K562 (cell line): Measurements from ENCODE around the gene COMMD4.

Source experiments
- CREB3 ChIP-seq: fragments of 450-650 bp; conservative IDR thresholded peaks from 2 replicates; pipeline ENCODE4 v1.6.1; 2016; ENCODE audit warnings: missing genetic modification characterization, low read depth, mild to moderate bottlenecking, missing compliant biosample characterization, moderate library complexity
- KLF10 ChIP-seq: fragments of 250-450 bp; sonication (Bioruptor Pico); IDR thresholded peaks from 2 replicates; pipeline ENCODE4 v1.6.1; 2021; ENCODE audit warnings: matching md5 sums
- KLF16 ChIP-seq: IDR thresholded peaks from 2 replicates; pipeline ENCODE4 v1.6.1; 2016; ENCODE audit warnings: antibody characterized with exemption
- NFATC3 ChIP-seq: fragments of 450-650 bp; IDR thresholded peaks from 2 replicates; pipeline ENCODE4 v1.6.1; 2017; ENCODE audit warnings: mild to moderate bottlenecking
- TCFL5 ChIP-seq: fragments of 250-450 bp; sonication (Bioruptor Pico); conservative IDR thresholded peaks from 2 replicates; pipeline ENCODE4 v1.6.1; 2021; ENCODE audit warnings: mild to moderate bottlenecking, moderate library complexity, matching md5 sums
- ZNF175 ChIP-seq: fragments of 200-800 bp; sonication (Bioruptor generic); IDR thresholded peaks from 2 replicates; pipeline ENCODE4 v1.6.1; 2016; ENCODE audit warnings: low read depth, mild to moderate bottlenecking, missing genetic modification characterization, missing compliant biosample characterization
- ZNF717 ChIP-seq: fragments of 250-450 bp; sonication (Bioruptor Pico); IDR thresholded peaks from 2 replicates; pipeline ENCODE4 v1.5.0; 2021

GRCh38 chr15:75364881-75365280, 29.0 kb downstream of the COMMD4 start:
- TF ChIP-seq KLF16, result no peak
- no peak for TF ChIP-seq ZNF717 (CRISPR knock-in tag)
- no peak for TF ChIP-seq TCFL5
- TF ChIP-seq KLF10 (CRISPR knock-in tag), result no peak
- TF ChIP-seq CREB3 (tag), result no peak
- no peak for TF ChIP-seq ZNF175
- TF ChIP-seq NFATC3, result no peak
